HG02763 (cell line): ENCODE results near the gene CCDC28A.

Experiments used
- ATAC-seq: cut with Tn5 transposase; IDR thresholded peaks from one replicate; pipeline ENCODE4 v1.9.1; 2021; ENCODE audit warnings: mild to moderate bottlenecking, moderate library complexity; ENCODE audit not compliant: unreplicated experiment

Gene CCDC28A

GRCh38 chr6:138833816-138834539 lies 60.4 kb downstream of the CCDC28A start:
- no peak for ATAC-seq

GRCh38 chr6:138837246-138837645 lies 63.7 kb downstream of the CCDC28A start:
- no peak for ATAC-seq
